Activated CD4-positive, alpha-beta T cell treated with anti-CD3 and anti-CD28 coated beads, Interleukin-10, Interleukin-2, amounts not matched to agents 100 ng/mL and 50 ng/mL, durations not matched to agents 16 hours and 8 hours (primary cell): ENCODE measurements around the gene RUSC2.
"Not testable (repeated sequence)": the region's sequence is repeated elsewhere in the genome, so short reads cannot be mapped to it uniquely, and the experiment has no call there.

Experiments used
- DNase-seq: peaks from one replicate; pipeline ENCODE4 v3.0.0-alpha.2; 2020

RUSC2 gene

GRCh38 chr9:35490910-35491465 lies 1.1 kb downstream of the RUSC2 start:
- DNase-seq = no peak

GRCh38 chr9:35493119-35493518 lies 3.2 kb downstream of the RUSC2 start:
- not testable (repeated sequence) for DNase-seq

GRCh38 chr9:35495984-35496383 lies 6.1 kb downstream of the RUSC2 start:
- DNase-seq = peak; percentile 11

DNA sequence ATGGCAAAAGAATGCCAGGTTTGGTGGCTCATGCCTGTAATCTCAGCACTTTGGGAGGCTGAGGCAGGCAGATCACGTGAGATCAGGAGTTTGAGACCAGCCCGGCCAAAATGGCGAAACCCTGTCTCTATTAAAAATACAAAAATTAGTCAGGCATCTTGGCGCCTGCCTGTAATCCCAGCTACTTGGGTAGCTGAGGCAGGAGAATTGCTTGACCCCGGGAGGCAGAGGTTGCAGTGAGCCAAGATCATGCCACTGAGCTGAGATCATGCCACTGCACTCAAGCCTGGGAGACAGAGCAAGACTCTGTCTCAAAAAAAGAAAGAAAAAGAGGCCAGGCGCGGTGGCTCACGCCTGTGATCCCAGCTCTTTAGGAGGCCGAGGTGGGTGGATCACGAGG lies 8.3 kb downstream of the RUSC2 start:
- DNase-seq = not testable (repeated sequence)

DNA sequence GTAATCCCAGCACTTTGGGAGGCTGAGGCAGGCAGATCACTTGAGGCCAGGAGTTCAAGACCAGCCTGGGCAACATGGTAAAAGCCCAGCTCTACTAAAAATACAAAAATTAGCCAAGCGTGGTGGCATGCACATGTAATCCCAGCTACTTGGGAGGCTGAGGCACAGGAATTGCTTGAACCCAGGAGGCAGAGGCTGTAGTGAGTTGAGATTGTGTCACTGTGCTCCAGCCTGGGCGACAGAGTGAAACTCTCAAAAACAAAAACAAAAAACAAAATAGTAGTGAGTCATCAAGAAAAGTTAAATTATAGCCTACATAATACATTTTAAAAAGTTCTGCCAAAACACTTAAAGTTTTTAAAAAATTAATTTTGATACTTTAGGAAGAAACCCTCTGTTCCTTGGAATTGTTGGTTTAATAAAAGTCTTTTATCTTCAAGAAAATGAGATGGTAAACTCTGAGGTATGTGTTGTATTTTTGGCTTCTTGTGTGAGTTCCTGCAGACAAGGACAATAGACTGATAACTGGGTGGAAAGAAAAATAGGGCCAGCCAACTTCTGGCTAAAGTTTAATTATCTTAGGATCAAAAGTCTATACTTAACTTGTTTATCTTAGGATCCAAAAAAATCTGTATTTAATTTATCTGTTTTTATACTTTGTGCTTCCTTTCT lies 9.3 kb downstream of the RUSC2 start:
- no peak for DNase-seq

GRCh38 chr9:35499701-35500030 lies 9.8 kb downstream of the RUSC2 start:
- DNase-seq = no peak

DNA sequence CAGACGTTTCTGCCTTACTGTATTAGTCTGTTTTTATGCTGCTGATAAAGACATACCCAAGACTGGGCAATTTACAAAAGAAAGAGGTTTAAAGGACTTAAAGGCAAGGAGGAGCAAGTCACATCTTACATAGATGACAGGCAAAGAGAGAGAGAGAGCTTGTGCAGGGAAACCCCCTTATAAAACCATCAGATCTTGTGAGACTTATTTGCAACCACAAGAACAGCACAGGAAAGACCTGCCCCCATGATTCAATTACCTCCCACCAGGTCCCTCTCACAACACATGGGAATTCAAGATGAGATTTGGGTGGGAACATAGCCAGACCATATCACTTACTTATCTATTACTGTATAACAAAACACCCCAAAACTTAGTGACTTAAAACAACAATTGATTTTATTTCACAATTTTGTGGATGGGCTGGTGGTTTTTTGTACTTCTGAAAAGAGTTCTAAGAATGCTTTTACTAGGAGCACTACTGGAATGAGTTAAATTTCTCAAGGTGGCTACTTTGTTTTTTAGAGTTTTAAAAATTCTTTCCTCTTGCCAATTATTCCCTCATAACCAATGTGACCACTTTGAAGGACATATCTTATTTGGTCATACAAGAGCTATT lies 10.3 kb downstream of the RUSC2 start:
- no peak for DNase-seq

- DNase-seq = no peak
Measured at GRCh38 chr9:35501946-35502345, 12.0 kb downstream of the RUSC2 start.

GRCh38 chr9:35506359-35506758 lies 16.4 kb downstream of the RUSC2 start:
- no peak for DNase-seq

DNA sequence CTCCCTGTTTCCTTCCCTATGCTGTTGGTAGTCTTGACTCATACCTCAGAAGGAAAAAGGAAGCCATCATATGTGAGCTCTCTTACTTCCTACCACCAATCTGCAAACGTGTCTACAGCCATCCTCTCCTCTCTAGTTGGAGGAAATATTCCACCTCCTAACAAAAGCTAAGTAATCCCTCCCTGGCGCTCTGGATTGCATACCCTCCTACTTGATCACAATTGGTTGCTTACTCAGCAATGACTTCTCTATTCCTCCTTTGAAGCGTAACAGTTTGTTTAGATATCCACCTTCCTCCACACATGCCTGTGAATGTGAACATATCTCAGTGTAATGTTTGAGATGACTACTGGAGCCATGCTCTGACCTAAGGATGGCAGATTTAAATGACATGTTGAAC lies 18.2 kb downstream of the RUSC2 start:
- DNase-seq = no peak

- no peak for DNase-seq
Measured at GRCh38 chr9:35510383-35510753, 20.5 kb downstream of the RUSC2 start.

DNA sequence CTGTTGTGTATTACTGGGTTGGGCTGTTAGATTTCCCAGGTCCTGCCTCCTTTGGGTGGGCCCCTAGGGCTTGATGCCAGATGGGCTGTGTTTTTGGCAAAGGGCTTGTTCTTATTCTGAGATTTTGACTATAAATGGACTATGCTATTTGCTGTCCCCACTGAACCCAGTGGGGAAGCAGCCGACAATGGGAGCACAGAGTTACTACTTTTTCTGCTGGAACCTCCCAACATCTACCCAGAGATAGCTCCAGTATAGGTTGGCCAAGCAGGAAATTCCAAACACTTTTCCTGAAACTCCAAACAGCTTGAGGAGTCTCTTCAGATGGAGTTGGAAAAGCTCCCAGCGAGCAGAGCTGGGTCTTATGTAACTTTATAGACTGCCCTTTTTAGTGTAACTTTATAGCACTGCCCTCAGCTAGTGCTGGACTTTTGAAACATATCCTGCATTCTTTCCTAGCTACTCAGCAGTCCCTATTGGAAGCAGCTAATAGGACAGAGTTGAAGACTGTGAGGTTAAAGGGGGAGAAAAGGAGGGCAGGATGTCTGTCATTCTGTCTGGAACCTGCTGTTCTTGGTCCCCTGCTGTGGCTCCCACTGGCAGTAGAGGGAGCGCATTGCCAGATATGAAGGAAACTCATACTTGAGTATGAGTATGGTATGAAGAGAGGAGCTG lies 21.0 kb downstream of the RUSC2 start:
- no peak for DNase-seq

- DNase-seq = no peak
Measured at GRCh38 chr9:35511453-35511852, 21.5 kb downstream of the RUSC2 start.

DNA sequence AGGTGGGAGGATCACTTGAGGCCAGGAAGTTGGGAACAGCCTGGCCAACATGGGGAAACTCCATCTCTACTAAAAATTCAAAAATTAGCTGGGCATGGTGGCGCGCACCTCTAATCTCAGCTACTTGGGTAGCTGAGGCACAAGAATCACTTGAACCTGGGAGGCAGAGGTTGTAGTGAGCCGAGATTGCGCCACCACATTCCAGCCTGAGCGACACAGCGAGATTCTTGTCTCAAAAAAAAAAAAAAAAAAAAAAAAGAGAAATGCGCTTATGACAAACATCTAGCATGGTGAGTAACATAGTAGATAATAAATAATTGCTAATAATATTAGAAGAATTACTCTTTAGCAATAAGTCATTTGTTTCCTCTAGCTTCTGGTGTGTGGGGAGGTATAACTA lies 25.9 kb downstream of the RUSC2 start:
- DNase-seq = no peak

DNA sequence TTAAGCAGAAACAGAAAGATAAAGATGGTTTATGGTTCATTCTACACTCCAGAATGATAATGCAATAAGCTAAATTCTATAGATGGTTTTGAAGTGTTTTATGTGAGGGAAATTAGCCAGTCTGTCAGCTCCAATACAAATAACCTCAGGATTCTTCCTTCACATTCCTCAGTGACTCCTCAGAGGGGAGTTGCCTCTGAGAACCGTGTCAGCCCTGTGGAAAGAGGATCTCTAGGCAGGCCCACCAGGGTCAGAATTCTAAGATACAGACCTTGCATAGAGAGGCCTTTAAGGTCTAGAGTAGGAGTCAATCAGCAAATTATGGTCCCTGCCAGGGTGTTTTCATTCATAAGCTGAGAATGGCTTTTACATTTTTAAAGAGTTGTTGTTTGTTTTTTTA lies 26.6 kb downstream of the RUSC2 start:
- DNase-seq = no peak

- DNase-seq = no peak
Measured at GRCh38 chr9:35517131-35517530, 27.2 kb downstream of the RUSC2 start.

DNA sequence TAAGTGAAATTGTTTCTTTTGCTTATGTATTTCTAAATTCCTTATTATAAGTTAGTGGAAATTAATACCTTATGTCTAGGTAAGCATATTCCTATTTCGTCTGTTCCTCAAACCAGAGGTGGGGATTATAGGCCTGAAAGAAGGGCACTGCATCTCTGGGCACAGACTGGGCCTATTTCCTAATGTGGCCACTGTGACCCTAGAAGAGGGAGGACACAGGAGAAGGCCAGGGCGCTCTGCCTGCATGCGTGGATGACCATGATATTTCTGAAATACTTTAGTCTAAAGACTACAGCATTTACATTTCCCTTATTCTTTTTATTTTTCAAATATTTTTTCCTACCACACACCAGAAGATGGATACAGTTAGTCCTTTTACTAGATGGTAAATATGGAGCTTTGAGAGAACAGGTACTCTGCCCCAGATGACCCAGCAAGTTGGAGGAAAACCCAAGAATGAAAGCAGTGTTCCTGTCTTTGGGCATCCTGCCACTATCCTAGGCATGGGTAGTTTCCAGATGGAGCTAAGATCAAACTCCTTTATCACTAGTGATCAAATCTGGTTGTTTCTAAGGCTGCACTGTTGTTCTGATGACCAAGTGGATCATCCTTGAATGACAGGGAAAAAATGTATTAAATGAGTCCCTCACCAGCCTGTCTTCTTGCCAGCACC lies 27.8 kb downstream of the RUSC2 start:
- DNase-seq = no peak

GRCh38 chr9:35518225-35518821 lies 28.4 kb downstream of the RUSC2 start:
- DNase-seq = no peak

DNA sequence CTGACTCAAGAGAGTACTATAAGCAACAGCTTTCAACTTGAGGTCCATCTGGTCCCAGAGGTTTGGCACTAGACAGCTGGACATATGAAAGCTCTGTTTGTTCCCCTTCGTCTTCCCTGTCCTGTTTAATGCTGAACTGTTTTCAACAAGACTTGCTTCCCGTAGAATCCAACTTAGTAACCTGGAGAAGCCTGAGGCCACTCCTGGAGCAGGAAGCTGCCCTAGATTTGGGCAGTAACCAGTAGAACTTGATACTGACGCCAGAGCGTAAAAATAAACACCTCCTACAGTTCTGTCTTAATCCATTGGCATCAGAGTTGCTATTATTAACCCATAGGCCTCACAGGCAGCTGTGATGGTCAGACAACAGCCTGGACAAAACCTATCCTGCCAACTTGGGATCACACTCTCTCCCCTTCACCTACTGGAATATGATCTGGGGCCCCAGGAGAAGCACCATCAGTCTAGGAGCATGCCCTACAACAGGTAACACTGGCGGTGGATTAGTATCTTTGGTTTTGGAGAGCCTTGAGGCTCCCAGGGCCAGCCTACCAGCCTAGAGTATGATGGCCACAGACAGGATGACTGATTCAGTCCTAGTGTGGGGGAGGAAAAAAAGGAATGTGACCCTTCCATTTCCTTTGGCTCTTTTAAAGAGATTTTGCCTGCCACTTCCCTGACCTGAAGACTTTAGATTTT lies 29.2 kb downstream of the RUSC2 start:
- DNase-seq = no peak

- no peak for DNase-seq
Measured at GRCh38 chr9:35519692-35520363, 29.9 kb downstream of the RUSC2 start.

DNA sequence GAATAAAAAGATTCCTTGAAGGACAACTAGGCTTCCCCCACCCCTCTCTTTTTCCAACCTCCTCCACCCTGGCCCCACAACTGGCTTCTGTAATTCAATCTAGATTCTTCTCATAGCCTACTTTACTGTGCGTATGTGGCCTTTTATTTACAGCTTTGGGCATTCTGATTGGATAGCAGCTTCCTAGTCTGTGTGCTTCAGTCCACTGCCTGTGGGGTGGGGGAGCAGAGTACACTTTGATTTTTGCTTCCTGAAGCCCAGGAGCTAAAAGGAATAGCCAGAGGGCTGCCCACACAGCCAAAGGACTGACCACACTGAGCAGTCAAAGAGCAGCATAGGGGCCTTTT lies 30.4 kb downstream of the RUSC2 start:
- no peak for DNase-seq

DNA sequence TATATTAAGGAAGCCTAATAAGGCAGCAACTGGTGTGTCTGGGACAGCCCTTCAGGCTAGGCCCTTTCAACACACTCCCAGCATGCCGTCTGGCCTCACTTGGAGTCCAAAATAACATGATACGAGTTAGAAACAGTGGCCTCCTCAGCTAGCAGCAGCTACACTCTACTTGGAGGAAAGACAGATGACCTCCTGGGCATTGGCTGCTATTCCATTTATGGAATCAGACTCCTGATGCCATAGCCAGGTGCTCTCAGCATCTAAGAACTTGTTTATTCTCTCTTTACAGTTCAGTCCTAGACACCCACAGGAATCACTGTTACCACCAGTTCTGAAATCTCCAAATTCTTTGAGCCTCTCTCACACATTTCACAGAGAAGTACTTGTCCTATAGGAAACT lies 31.8 kb downstream of the RUSC2 start:
- DNase-seq = no peak
